ENCODE results near the gene EGFLAM. TPM values are rescaled to one million over a fixed set of nuclear protein-coding genes. Genes with fewer than 3 reads are reported as not detected.

The EGFLAM gene
- total RNA-seq, 1 experiment from 2014 or later = 0.33 TPM

DNA sequence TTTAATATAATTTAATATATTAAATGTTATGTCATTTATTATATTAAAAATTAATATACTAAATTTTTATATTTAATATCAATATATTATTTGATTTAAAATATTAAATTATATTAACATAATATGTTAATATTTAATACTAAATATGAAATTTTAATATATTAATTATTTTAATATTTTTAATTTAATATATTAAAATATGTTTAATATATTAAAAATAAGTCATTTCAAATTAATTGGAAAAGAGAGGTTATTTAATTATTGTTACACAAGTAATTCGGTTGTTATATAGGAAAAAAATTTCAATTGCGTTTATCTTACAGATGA lies 183.9 kb downstream of the EGFLAM start:
- Histone ChIP-seq H3K9me3 (ENCODE audit: control insufficient read depth, low read depth, low read length) (no peaks in the 10 kb centered on the region), H2BK120ac (ENCODE audit: low read depth, low read length, poor library complexity, severe bottlenecking) (no peak overlapping the region), H2BK15ac (ENCODE audit: low read depth, low read length) (no peak overlapping the region), H2AK5ac (ENCODE audit: insufficient read length, low read length) (no peak overlapping the region), H3K27ac (ENCODE audit: insufficient read length, low read depth, low read length) (no peak overlapping the region), H3K18ac (ENCODE audit: insufficient read length, low read depth, low read length) (no peak overlapping the region), H2BK20ac (ENCODE audit: low read depth, low read length, poor library complexity, severe bottlenecking) (no peak overlapping the region), H4K91ac (ENCODE audit: insufficient read length, low read depth, low read length) (no peak overlapping the region), H3K4ac (ENCODE audit: low read depth, low read length) (no peak overlapping the region), H3K4me1 (ENCODE audit: insufficient read depth, low read length) (no peaks in the 10 kb centered on the region), H4K5ac (ENCODE audit: insufficient read length, low read depth, low read length) (no peak overlapping the region), H3K79me2 (ENCODE audit: insufficient read depth, low read length) (no peaks in the 10 kb centered on the region), H3K9ac (ENCODE audit: extremely low read depth, insufficient read length, low read length) (no peak overlapping the region), H4K20me1 (ENCODE audit: control insufficient read depth, insufficient read depth, insufficient read length) (no peaks in the 10 kb centered on the region), H4K8ac (replicated peaks; ENCODE audit: insufficient read length, low read depth, low read length) (no peak overlapping the region), H3K27me3 (ENCODE audit: insufficient read depth, low read length) (no peaks in the 10 kb centered on the region), H3K4me2 (ENCODE audit: insufficient read depth, insufficient read length, low read length) (no peak overlapping the region), H2BK12ac (ENCODE audit: insufficient read length, low read depth, low read length) (no peak overlapping the region), H3K23ac (ENCODE audit: insufficient read length, low read depth, low read length) (no peak overlapping the region), H2AFZ (ENCODE audit: low read length) (no peak overlapping the region), H3K23me2 (ENCODE audit: insufficient read length, low read depth, low read length, poor library complexity, severe bottlenecking) (no peaks in the 10 kb centered on the region), H2BK5ac (ENCODE audit: insufficient read length, low read length) (no peak overlapping the region), H3K56ac (ENCODE audit: insufficient read length, low read depth, low read length) (no peak overlapping the region), H3T11ph (ENCODE audit: low read length) (no peak overlapping the region), H3K79me1 (ENCODE audit: insufficient read depth, low read depth, low read length, poor library complexity, severe bottlenecking) (no peaks in the 10 kb centered on the region), H3K14ac (ENCODE audit: insufficient read depth, low read length) (no peak overlapping the region)
- no peak for DNase-seq
- Mint-ChIP-seq H3K4me1 (peaks cover 2 to 5% of the 10 kb centered on the region in 2 experiments; a peak in 1 of 4 replicates), H3K4me3 (no peak overlapping the region), H3K27me3 (ENCODE audit: low read depth) (peaks cover 4% of the 10 kb centered on the region), H3K36me3 (ENCODE audit: insufficient read depth in 1 of 3, low read depth in 3 of 3) (no peaks in the 10 kb centered on the region), H3K27ac (no peak overlapping the region), H3K9me3 (no peaks in the 10 kb centered on the region; a peak in 1 of 5 replicates)
- TF ChIP-seq, protein P1, sequence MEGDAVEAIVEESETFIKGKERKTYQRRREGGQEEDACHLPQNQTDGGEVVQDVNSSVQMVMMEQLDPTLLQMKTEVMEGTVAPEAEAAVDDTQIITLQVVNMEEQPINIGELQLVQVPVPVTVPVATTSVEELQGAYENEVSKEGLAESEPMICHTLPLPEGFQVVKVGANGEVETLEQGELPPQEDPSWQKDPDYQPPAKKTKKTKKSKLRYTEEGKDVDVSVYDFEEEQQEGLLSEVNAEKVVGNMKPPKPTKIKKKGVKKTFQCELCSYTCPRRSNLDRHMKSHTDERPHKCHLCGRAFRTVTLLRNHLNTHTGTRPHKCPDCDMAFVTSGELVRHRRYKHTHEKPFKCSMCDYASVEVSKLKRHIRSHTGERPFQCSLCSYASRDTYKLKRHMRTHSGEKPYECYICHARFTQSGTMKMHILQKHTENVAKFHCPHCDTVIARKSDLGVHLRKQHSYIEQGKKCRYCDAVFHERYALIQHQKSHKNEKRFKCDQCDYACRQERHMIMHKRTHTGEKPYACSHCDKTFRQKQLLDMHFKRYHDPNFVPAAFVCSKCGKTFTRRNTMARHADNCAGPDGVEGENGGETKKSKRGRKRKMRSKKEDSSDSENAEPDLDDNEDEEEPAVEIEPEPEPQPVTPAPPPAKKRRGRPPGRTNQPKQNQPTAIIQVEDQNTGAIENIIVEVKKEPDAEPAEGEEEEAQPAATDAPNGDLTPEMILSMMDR (conservative IDR thresholded peaks at IDR 0.05) = no peak
- WGBS (ENCODE audit: extremely low coverage, insufficient read length, low lambda C conversion rate) = no CpG with 5 or more reads among the region's 2 CpGs
